CD4-positive, alpha-beta T cell treated with Interferon gamma for 1 hour (primary cell): ENCODE results near the gene ZNF207.
"Not testable (repeated sequence)": the region's sequence is repeated elsewhere in the genome, so short reads cannot be mapped to it uniquely, and the experiment has no call there.

Experiments
- DNase-seq: peaks from one replicate; pipeline ENCODE4 v3.0.0-alpha.2; 2020

Gene ZNF207

GRCh38 chr17:32388613-32389459 is 38.9 kb downstream of the ZNF207 start:
- no peak for DNase-seq

GRCh38 chr17:32393904-32394303 is 43.9 kb downstream of the ZNF207 start:
- DNase-seq, result no peak

- DNase-seq, result no peak
Measured at GRCh38 chr17:32396343-32396742, 46.4 kb downstream of the ZNF207 start.

GRCh38 chr17:32398946-32399345 is 49.0 kb downstream of the ZNF207 start:
- no peak for DNase-seq

- DNase-seq, result not testable (repeated sequence)
Measured at GRCh38 chr17:32410085-32410484, 60.1 kb downstream of the ZNF207 start.

- no peak for DNase-seq
Measured at GRCh38 chr17:32426894-32427293, 76.9 kb downstream of the ZNF207 start.

- DNase-seq, result no peak
Measured at GRCh38 chr17:32429598-32429997, 79.6 kb downstream of the ZNF207 start.
